Measurements from ENCODE around the gene GPR142.

GPR142 gene

GRCh38 chr17:74344658-74345057 lies 22.6 kb upstream of the GPR142 start:
- DNase-seq (ENCODE audit: low read depth), result no peak

GRCh38 chr17:74345433-74346241 lies 21.7 kb upstream of the GPR142 start:
- DNase-seq (ENCODE audit: low read depth), result no peak

- no peak for DNase-seq (ENCODE audit: low read depth)
Measured at GRCh38 chr17:74347646-74348045, 19.7 kb upstream of the GPR142 start.

GRCh38 chr17:74349120-74349519 lies 18.2 kb upstream of the GPR142 start:
- no peak for DNase-seq (ENCODE audit: low read depth)

- no peak for DNase-seq (ENCODE audit: low read depth)
Measured at GRCh38 chr17:74350486-74350885, 16.8 kb upstream of the GPR142 start.

GRCh38 chr17:74351552-74352210 lies 15.6 kb upstream of the GPR142 start:
- DNase-seq (ENCODE audit: low read depth), result no peak

GRCh38 chr17:74353446-74354060 lies 13.8 kb upstream of the GPR142 start:
- no peak for DNase-seq (ENCODE audit: low read depth)

GRCh38 chr17:74354123-74354522 lies 13.2 kb upstream of the GPR142 start:
- no peak for DNase-seq (ENCODE audit: low read depth)

GRCh38 chr17:74354561-74354960 lies 12.7 kb upstream of the GPR142 start:
- no peak for DNase-seq (ENCODE audit: low read depth)

- DNase-seq (ENCODE audit: low read depth), result no peak
Measured at GRCh38 chr17:74355065-74355464, 12.2 kb upstream of the GPR142 start.

- DNase-seq (ENCODE audit: low read depth), result no peak
Measured at GRCh38 chr17:74356646-74357465, 10.4 kb upstream of the GPR142 start.

GRCh38 chr17:74357466-74357809 lies 9.9 kb upstream of the GPR142 start:
- no peak for DNase-seq (ENCODE audit: low read depth)

- no peak for DNase-seq (ENCODE audit: low read depth)
Measured at GRCh38 chr17:74358697-74359096, 8.6 kb upstream of the GPR142 start.

GRCh38 chr17:74359916-74360315 lies 7.4 kb upstream of the GPR142 start:
- no peak for DNase-seq (ENCODE audit: low read depth)

- no peak for DNase-seq (ENCODE audit: low read depth)
Measured at GRCh38 chr17:74360899-74361229, 6.4 kb upstream of the GPR142 start.

- no peak for DNase-seq (ENCODE audit: low read depth)
Measured at GRCh38 chr17:74361230-74362068, 5.9 kb upstream of the GPR142 start, which contains the start of gene BTBD17. BTBD17 (minus strand) TSS chr17:74361868; CDS start chr17:74361819, 49 bp downstream.

GRCh38 chr17:74362069-74362405 lies 5.3 kb upstream of the GPR142 start:
- DNase-seq (ENCODE audit: low read depth), result no peak

- no peak for DNase-seq (ENCODE audit: low read depth)
Measured at GRCh38 chr17:74362810-74363498, 4.4 kb upstream of the GPR142 start.

- peak; percentile 27 for DNase-seq (ENCODE audit: low read depth)
Measured at GRCh38 chr17:74368341-74369081, 1.2 kb downstream of the GPR142 start.

GRCh38 chr17:74369221-74369620 lies 1.9 kb downstream of the GPR142 start:
- no peak for DNase-seq (ENCODE audit: low read depth)
